GM12878 (cell line): ENCODE results near the gene ANKRD28. TPM values are rescaled to one million over a fixed set of nuclear protein-coding genes. Genes with fewer than 3 reads are reported as not detected.

Source experiments
- EGR1 ChIP-seq, 2 experiments: IDR thresholded peaks; 1 replicate in 1 of 2; 2 replicates in 1 of 2; pipeline ENCODE4 v1.6.1; 2011 to 2012; ENCODE audit warnings: low read depth in 2 of 2, low read length in 2 of 2, borderline replicate concordance in 1 of 2, mild to moderate bottlenecking in 1 of 2, moderate library complexity in 1 of 2
- GABPA ChIP-seq: IDR thresholded peaks from 2 replicates; pipeline ENCODE4 v1.6.1; 2014; ENCODE audit warnings: antibody characterized with exemption, low read depth, mild to moderate bottlenecking, inconsistent platforms
- HDGF ChIP-seq: fragments of 450-650 bp; IDR thresholded peaks from 2 replicates; pipeline ENCODE4 v1.6.1; 2016; ENCODE audit warnings: antibody characterized with exemption
- IKZF1 ChIP-seq: fragments of 450-650 bp; conservative IDR thresholded peaks from 2 replicates; pipeline ENCODE4 v1.6.1; 2017; ENCODE audit warnings: antibody characterized with exemption, mild to moderate bottlenecking
- IKZF2 ChIP-seq, 2 experiments: fragments of 450-650 bp; IDR thresholded peaks; 2 replicates each; pipeline ENCODE4 v1.6.1; 2017; ENCODE audit warnings: mild to moderate bottlenecking in 2 of 2, moderate library complexity in 2 of 2
- LARP7 ChIP-seq: fragments of 450-650 bp; IDR thresholded peaks from 2 replicates; pipeline ENCODE4 v1.6.1; 2017; ENCODE audit warnings: mild to moderate bottlenecking
- MTA2 ChIP-seq: fragments of 450-650 bp; IDR thresholded peaks from 2 replicates; pipeline ENCODE4 v1.6.1; 2016; ENCODE audit warnings: low read depth, mild to moderate bottlenecking, moderate library complexity
- NFIC ChIP-seq: IDR thresholded peaks from 2 replicates; pipeline ENCODE4 v1.6.1; 2012; ENCODE audit warnings: low read depth, mild to moderate bottlenecking, inconsistent platforms, low read length, moderate library complexity
- NR2C1 ChIP-seq: fragments of 450-650 bp; IDR thresholded peaks from 2 replicates; pipeline ENCODE4 v1.6.1; 2017; ENCODE audit warnings: antibody characterized with exemption, mild to moderate bottlenecking, moderate library complexity
- RAD51 ChIP-seq: fragments of 450-650 bp; IDR thresholded peaks from 2 replicates; pipeline ENCODE4 v1.6.1; 2016; ENCODE audit warnings: moderate library complexity, mild to moderate bottlenecking, inconsistent platforms
- RUNX3 ChIP-seq: IDR thresholded peaks from 2 replicates; pipeline ENCODE4 v1.6.1; 2012; ENCODE audit warnings: low read length, inconsistent platforms
- SMC3 ChIP-seq: IDR thresholded peaks from 2 replicates; pipeline ENCODE4 v1.6.1; 2011; ENCODE audit warnings: low read length, improper control_type of control experiment, borderline replicate concordance
- TAF1 ChIP-seq: IDR thresholded peaks from 2 replicates; pipeline ENCODE4 v1.6.1; 2011; ENCODE audit warnings: mild to moderate bottlenecking, low read depth, low read length, borderline replicate concordance
- ZNF24 ChIP-seq: fragments of 450-650 bp; IDR thresholded peaks from 2 replicates; pipeline ENCODE4 v1.6.1; 2017; ENCODE audit warnings: antibody characterized with exemption, mild to moderate bottlenecking
- polyA plus RNA-seq, 11 experiments: library from polyadenylated mRNA; depleted of rRNA in 4 of 11; unstranded in 6 of 11; stranded (reverse) in 5 of 11; fragments of >200 nt; fragmentation: Nextera tagmentation in 4 of 11; fragmentation: Illumina TruSeq in 1 of 11; extraction: Ambion mirVana in 4 of 11; extraction: Trizol in 1 of 11; gene quantifications; 1 replicate in 1 of 11; 2 replicates in 10 of 11; pipeline versions ENCODE4 v1.2.1 to v1.2.3, GENCODE V29; 2011 to 2016; ENCODE audit warnings: inconsistent platforms in 2 of 11, missing spikeins in 2 of 11, low read depth in 1 of 11
- total RNA-seq, 4 experiments: library from RNA; depleted of rRNA in 3 of 4; stranded (reverse); fragments of >200 nt in 3 of 4; fragmentation: Illumina TruSeq in 1 of 4; extraction: Trizol in 1 of 4; gene quantifications; 2 replicates each; pipeline versions ENCODE4 v1.2.1 to v1.2.3, GENCODE V29; 2013 to 2021
- TF ChIP-seq, protein P1 (sequence below): fragments of 450-650 bp; conservative IDR thresholded peaks from 2 replicates; pipeline ENCODE4 v1.6.1; 2017; ENCODE audit warnings: mild to moderate bottlenecking, moderate library complexity
- TF ChIP-seq, protein P2 (sequence below): IDR thresholded peaks from 2 replicates; pipeline ENCODE4 v1.6.1; 2011; ENCODE audit warnings: low read depth, mild to moderate bottlenecking, low read length, moderate library complexity, borderline replicate concordance; ENCODE audit errors: extremely low read depth
- TF ChIP-seq, protein P3 (sequence below): IDR thresholded peaks from 2 replicates; pipeline ENCODE4 v1.6.1; 2012; ENCODE audit warnings: low read depth, low read length, improper control_type of control experiment
- TF ChIP-seq, protein P4 (sequence below): fragments of 450-650 bp; IDR thresholded peaks from 2 replicates; pipeline ENCODE4 v1.6.1; 2017; ENCODE audit warnings: mild to moderate bottlenecking, low read depth, inconsistent platforms; ENCODE audit not compliant: poor library complexity, severe bottlenecking
- TF ChIP-seq, protein P5 (sequence below): IDR thresholded peaks from 2 replicates; pipeline ENCODE4 v1.6.1; 2012; ENCODE audit warnings: improper control_type of control experiment, low read depth, low read length; ENCODE audit not compliant: insufficient replicate concordance

The ANKRD28 gene
- total and polyA plus RNA-seq, 10 of the 15 experiments (the other 5 are each of a cell fraction or from before 2014, with no cell fraction given) = 11.2 to 105 (median 38.3) TPM

DNA sequence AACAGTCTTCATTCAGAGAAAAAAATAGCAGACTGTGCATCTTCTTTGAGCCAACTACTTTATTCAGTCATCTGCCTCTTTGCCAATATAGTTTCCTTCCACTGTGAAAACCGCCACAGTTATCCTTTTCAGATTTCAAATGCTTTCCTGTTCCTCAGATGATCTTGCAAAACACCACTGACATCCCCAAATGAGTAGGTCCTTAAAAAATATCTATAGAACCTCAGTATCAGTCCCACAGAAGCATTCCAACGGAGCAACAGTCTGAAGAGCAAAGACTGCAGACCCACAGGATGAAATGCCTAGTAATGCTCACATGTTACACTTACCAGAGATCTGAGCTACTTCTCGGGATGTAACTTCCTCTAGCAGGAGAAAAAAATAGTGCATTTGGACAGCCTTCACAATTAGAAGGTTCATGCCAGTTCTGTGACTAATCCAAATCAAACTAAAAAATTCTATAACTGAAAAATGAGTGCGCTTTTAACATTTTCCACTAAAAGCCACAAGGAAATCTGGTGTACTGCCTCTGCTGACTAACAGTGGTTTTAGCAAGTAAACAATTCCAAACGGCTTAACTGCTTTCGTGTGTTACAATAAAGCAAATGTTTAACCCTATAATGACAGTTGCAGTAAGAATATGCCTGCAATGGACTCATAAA is at the start of gene ANKRD28 (continued):
- TF ChIP-seq, protein P1, sequence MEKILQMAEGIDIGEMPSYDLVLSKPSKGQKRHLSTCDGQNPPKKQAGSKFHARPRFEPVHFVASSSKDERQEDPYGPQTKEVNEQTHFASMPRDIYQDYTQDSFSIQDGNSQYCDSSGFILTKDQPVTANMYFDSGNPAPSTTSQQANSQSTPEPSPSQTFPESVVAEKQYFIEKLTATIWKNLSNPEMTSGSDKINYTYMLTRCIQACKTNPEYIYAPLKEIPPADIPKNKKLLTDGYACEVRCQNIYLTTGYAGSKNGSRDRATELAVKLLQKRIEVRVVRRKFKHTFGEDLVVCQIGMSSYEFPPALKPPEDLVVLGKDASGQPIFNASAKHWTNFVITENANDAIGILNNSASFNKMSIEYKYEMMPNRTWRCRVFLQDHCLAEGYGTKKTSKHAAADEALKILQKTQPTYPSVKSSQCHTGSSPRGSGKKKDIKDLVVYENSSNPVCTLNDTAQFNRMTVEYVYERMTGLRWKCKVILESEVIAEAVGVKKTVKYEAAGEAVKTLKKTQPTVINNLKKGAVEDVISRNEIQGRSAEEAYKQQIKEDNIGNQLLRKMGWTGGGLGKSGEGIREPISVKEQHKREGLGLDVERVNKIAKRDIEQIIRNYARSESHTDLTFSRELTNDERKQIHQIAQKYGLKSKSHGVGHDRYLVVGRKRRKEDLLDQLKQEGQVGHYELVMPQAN = peak; percentile 44; the same call in 1 of the 2 replicates
- TF ChIP-seq ZNF24 (no peak), RUNX3 (peak; percentile 71), IKZF2 (IDR thresholded peaks at IDR 0.05) (peak; percentile 76 to 82), TAF1 (peak; percentile 20; the same call in 1 of the 2 replicates), GABPA (no peak), SMC3 (no peak), MTA2 (peak; percentile 54; the same call in 1 of the 2 replicates), LARP7 (no peak), NR2C1 (no peak), NFIC (peak; percentile 52; the same call in 1 of the 2 replicates), RAD51 (peak; percentile 48; the same call in 1 of the 2 replicates), IKZF1 (peak; percentile 70), HDGF (0 out of 2 replicates have a peak, but pooled peaks have one; percentile 32), EGR1 (IDR thresholded peaks at IDR 0.05; ENCODE audit: borderline replicate concordance in 1 of 2, low read depth in 2 of 2, low read length in 2 of 2) (no peak)
- TF ChIP-seq, protein P2, sequence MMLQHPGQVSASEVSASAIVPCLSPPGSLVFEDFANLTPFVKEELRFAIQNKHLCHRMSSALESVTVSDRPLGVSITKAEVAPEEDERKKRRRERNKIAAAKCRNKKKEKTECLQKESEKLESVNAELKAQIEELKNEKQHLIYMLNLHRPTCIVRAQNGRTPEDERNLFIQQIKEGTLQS = no peak
- TF ChIP-seq, protein P3, sequence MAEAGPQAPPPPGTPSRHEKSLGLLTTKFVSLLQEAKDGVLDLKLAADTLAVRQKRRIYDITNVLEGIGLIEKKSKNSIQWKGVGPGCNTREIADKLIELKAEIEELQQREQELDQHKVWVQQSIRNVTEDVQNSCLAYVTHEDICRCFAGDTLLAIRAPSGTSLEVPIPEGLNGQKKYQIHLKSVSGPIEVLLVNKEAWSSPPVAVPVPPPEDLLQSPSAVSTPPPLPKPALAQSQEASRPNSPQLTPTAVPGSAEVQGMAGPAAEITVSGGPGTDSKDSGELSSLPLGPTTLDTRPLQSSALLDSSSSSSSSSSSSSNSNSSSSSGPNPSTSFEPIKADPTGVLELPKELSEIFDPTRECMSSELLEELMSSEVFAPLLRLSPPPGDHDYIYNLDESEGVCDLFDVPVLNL = no peak
- TF ChIP-seq, protein P4, sequence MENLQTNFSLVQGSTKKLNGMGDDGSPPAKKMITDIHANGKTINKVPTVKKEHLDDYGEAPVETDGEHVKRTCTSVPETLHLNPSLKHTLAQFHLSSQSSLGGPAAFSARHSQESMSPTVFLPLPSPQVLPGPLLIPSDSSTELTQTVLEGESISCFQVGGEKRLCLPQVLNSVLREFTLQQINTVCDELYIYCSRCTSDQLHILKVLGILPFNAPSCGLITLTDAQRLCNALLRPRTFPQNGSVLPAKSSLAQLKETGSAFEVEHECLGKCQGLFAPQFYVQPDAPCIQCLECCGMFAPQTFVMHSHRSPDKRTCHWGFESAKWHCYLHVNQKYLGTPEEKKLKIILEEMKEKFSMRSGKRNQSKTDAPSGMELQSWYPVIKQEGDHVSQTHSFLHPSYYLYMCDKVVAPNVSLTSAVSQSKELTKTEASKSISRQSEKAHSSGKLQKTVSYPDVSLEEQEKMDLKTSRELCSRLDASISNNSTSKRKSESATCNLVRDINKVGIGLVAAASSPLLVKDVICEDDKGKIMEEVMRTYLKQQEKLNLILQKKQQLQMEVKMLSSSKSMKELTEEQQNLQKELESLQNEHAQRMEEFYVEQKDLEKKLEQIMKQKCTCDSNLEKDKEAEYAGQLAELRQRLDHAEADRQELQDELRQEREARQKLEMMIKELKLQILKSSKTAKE = peak; percentile 60
- TF ChIP-seq, protein P5, sequence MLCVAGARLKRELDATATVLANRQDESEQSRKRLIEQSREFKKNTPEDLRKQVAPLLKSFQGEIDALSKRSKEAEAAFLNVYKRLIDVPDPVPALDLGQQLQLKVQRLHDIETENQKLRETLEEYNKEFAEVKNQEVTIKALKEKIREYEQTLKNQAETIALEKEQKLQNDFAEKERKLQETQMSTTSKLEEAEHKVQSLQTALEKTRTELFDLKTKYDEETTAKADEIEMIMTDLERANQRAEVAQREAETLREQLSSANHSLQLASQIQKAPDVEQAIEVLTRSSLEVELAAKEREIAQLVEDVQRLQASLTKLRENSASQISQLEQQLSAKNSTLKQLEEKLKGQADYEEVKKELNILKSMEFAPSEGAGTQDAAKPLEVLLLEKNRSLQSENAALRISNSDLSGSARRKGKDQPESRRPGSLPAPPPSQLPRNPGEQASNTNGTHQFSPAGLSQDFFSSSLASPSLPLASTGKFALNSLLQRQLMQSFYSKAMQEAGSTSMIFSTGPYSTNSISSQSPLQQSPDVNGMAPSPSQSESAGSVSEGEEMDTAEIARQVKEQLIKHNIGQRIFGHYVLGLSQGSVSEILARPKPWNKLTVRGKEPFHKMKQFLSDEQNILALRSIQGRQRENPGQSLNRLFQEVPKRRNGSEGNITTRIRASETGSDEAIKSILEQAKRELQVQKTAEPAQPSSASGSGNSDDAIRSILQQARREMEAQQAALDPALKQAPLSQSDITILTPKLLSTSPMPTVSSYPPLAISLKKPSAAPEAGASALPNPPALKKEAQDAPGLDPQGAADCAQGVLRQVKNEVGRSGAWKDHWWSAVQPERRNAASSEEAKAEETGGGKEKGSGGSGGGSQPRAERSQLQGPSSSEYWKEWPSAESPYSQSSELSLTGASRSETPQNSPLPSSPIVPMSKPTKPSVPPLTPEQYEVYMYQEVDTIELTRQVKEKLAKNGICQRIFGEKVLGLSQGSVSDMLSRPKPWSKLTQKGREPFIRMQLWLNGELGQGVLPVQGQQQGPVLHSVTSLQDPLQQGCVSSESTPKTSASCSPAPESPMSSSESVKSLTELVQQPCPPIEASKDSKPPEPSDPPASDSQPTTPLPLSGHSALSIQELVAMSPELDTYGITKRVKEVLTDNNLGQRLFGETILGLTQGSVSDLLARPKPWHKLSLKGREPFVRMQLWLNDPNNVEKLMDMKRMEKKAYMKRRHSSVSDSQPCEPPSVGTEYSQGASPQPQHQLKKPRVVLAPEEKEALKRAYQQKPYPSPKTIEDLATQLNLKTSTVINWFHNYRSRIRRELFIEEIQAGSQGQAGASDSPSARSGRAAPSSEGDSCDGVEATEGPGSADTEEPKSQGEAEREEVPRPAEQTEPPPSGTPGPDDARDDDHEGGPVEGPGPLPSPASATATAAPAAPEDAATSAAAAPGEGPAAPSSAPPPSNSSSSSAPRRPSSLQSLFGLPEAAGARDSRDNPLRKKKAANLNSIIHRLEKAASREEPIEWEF = no peak
